ENCODE data around the gene LBX2.

GRCh38 chr2:74532222-74532621, 32.8 kb upstream of the LBX2 start:
- no peak for TF ChIP-seq YY1 (IDR thresholded peaks at IDR 0.05; ENCODE audit: low read depth, low read length)
- TF ChIP-seq CEBPB (IDR thresholded peaks at IDR 0.05; ENCODE audit: borderline replicate concordance in 1 of 2, low read depth in 2 of 2, low read length in 2 of 2) = no peak
- TF ChIP-seq PBX3 (IDR thresholded peaks at IDR 0.05; ENCODE audit: insufficient replicate concordance, low read depth, low read length) = no peak
- no peak for TF ChIP-seq USF2 (IDR thresholded peaks at IDR 0.05; ENCODE audit: borderline replicate concordance, low read depth, low read length)
- TF ChIP-seq CTCF (IDR thresholded peaks at IDR 0.05 in 2 of 3, conservative IDR thresholded peaks at IDR 0.05 in 1 of 3; ENCODE audit: control insufficient read depth in 2 of 3, extremely low read depth in 1 of 3, insufficient read depth in 1 of 3, low read depth in 3 of 3, low read length in 3 of 3) = peak; percentile 25 to 60 (median 41); a peak in 4 of 6 replicates
- TF ChIP-seq CHD2 (IDR thresholded peaks at IDR 0.05; ENCODE audit: borderline replicate concordance, low read depth, low read length) = no peak
- no peak for TF ChIP-seq POLR2AphosphoS5 (IDR thresholded peaks at IDR 0.05; ENCODE audit: low read length)
